Keratinocyte (primary cell): Measurements from ENCODE around the gene VPS13C.

Source experiments
- EZH2 ChIP-seq: IDR thresholded peaks from one replicate; pipeline ENCODE4 v1.6.1; 2012; ENCODE audit warnings: inconsistent platforms, mild to moderate bottlenecking, low read length, moderate library complexity
- TF ChIP-seq, protein P1 (sequence below), 3 experiments: IDR thresholded peaks in 1 of 3; conservative IDR thresholded peaks in 1 of 3; optimal IDR thresholded peaks in 1 of 3; 2 replicates in 2 of 3; 3 replicates in 1 of 3; pipeline versions ENCODE3 to v1.5.1; 2011; ENCODE audit warnings: low read length in 3 of 3, mild to moderate bottlenecking in 3 of 3, moderate library complexity in 2 of 3, control low read depth in 1 of 3, inconsistent platforms in 1 of 3; ENCODE audit not compliant: insufficient read depth in 2 of 3; ENCODE audit errors: extremely low read depth in 1 of 3

DNA sequence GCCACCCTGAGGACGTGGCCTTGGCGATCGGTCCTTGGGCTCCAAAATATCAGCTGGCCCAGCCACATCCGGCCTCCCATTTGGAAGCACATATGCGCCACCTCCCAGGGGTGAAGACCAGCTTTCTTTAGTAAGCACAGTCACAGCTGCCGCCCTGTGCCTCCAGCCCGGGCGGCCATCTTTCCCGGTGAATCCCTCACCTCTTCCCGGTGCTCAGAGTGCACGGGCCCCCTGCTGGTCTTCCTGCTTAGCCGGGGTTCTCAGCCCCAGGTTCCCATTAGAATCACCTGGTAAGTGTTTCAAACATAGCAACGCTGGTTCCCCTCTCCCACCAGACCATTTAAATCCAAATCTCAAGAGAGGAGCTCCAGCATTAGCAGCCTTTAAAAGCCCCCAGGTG, 232.2 kb downstream of the VPS13C start:
- TF ChIP-seq, protein P1, sequence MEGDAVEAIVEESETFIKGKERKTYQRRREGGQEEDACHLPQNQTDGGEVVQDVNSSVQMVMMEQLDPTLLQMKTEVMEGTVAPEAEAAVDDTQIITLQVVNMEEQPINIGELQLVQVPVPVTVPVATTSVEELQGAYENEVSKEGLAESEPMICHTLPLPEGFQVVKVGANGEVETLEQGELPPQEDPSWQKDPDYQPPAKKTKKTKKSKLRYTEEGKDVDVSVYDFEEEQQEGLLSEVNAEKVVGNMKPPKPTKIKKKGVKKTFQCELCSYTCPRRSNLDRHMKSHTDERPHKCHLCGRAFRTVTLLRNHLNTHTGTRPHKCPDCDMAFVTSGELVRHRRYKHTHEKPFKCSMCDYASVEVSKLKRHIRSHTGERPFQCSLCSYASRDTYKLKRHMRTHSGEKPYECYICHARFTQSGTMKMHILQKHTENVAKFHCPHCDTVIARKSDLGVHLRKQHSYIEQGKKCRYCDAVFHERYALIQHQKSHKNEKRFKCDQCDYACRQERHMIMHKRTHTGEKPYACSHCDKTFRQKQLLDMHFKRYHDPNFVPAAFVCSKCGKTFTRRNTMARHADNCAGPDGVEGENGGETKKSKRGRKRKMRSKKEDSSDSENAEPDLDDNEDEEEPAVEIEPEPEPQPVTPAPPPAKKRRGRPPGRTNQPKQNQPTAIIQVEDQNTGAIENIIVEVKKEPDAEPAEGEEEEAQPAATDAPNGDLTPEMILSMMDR (optimal IDR thresholded peaks at IDR 0.05 in 1 of 3, IDR thresholded peaks at IDR 0.05 in 1 of 3, conservative IDR thresholded peaks at IDR 0.05 in 1 of 3; ENCODE audit: extremely low read depth in 1 of 3, insufficient read depth in 2 of 3, low read length in 3 of 3) = peak in 1 of 3 experiments; percentile 21
- TF ChIP-seq EZH2 = no peak
